ENCODE results near the gene XRCC1. TPM values are rescaled to one million over a fixed set of nuclear protein-coding genes. Genes with fewer than 3 reads are reported as not detected.

XRCC1 gene
- total RNA-seq, 1 donor from 2014 or later = 10.5 TPM

- no peak for FAIRE-seq
- Histone ChIP-seq H3K27me3 (ENCODE audit: control insufficient read depth, insufficient read depth, low read length) (no peaks in the 10 kb centered on the region), H3K4me3 (ENCODE audit: low read depth, low read length) (no peak overlapping the region), H3K36me3 (ENCODE audit: control insufficient read depth, insufficient read depth, low read length) (peaks cover 9% of the 10 kb centered on the region)
- no peak for DNase-seq (ENCODE audit: low read depth)
- TF ChIP-seq CTCF (IDR thresholded peaks at IDR 0.05; ENCODE audit: insufficient read depth, low read length, severe bottlenecking) = no peak
These were observed 31.2 kb downstream of the XRCC1 start for GRCh38 chr19:43544077-43544476.

- H3K4me3 ChIP-seq (ENCODE audit: low read depth, low read length) = no peak overlapping the region
- DNase-seq (ENCODE audit: low read depth) (no peak), FAIRE-seq (no peak)
- no peaks in the 10 kb centered on the region for H3K27me3 ChIP-seq (ENCODE audit: control insufficient read depth, insufficient read depth, low read length)
- TF ChIP-seq CTCF (IDR thresholded peaks at IDR 0.05; ENCODE audit: insufficient read depth, low read length, severe bottlenecking) = no peak
- peaks cover 9% of the 10 kb centered on the region for H3K36me3 ChIP-seq (ENCODE audit: control insufficient read depth, insufficient read depth, low read length)
These were observed 33.2 kb downstream of the XRCC1 start for GRCh38 chr19:43541920-43542650.

- Histone ChIP-seq H3K27me3 (ENCODE audit: control insufficient read depth, insufficient read depth, low read length) (no peaks in the 10 kb centered on the region), H3K4me3 (ENCODE audit: low read depth, low read length) (no peak overlapping the region), H3K36me3 (ENCODE audit: control insufficient read depth, insufficient read depth, low read length) (peaks cover 7% of the 10 kb centered on the region)
- no peak for FAIRE-seq
- DNase-seq (ENCODE audit: low read depth) = no peak
- TF ChIP-seq CTCF (IDR thresholded peaks at IDR 0.05; ENCODE audit: insufficient read depth, low read length, severe bottlenecking) = no peak
These were observed 34.9 kb downstream of the XRCC1 start for GRCh38 chr19:43540381-43540780.

GRCh38 chr19:43538922-43539321, 36.4 kb downstream of the XRCC1 start:
- Histone ChIP-seq H3K4me3 (ENCODE audit: low read depth, low read length) (no peak overlapping the region), H3K27me3 (ENCODE audit: control insufficient read depth, insufficient read depth, low read length) (no peaks in the 10 kb centered on the region), H3K36me3 (ENCODE audit: control insufficient read depth, insufficient read depth, low read length) (peaks cover 7% of the 10 kb centered on the region)
- TF ChIP-seq CTCF (IDR thresholded peaks at IDR 0.05; ENCODE audit: insufficient read depth, low read length, severe bottlenecking) = no peak
- DNase-seq (ENCODE audit: low read depth) (no peak), FAIRE-seq (no peak)

GRCh38 chr19:43534816-43535761, 40.2 kb downstream of the XRCC1 start:
- DNase-seq (ENCODE audit: low read depth) = peak; percentile 33
- no peaks in the 10 kb centered on the region for H3K36me3 ChIP-seq (ENCODE audit: control insufficient read depth, insufficient read depth, low read length)
- TF ChIP-seq CTCF (IDR thresholded peaks at IDR 0.05; ENCODE audit: insufficient read depth, low read length, severe bottlenecking) = peak; percentile 82
- H3K27me3 ChIP-seq (ENCODE audit: control insufficient read depth, insufficient read depth, low read length) = no peaks in the 10 kb centered on the region
- FAIRE-seq = no peak
- H3K4me3 ChIP-seq (ENCODE audit: low read depth, low read length) = no peak overlapping the region

Measured in bronchial epithelial cell (primary cell).